GOT3 (cell line): ENCODE data around the gene BSN.

Experiments
- DNase-seq: peaks from one replicate; lab custom pipeline; 2025; ENCODE audit warnings: mixed read lengths; lab: John Stamatoyannopoulos, UW

Gene BSN

GRCh38 chr3:49717211-49717958 is 163.1 kb downstream of the BSN start:
- DNase-seq: no peak

- DNase-seq: no peak
These were observed 163.9 kb downstream of the BSN start for GRCh38 chr3:49717959-49718857.

GRCh38 chr3:49718858-49719213 is 164.6 kb downstream of the BSN start:
- no peak for DNase-seq

- DNase-seq: peak; percentile 78
These were observed 165.1 kb downstream of the BSN start, which contains the start of gene AMIGO3 for GRCh38 chr3:49719214-49719884. AMIGO3 (minus strand) TSS chr3:49719684; CDS start chr3:49719465, 219 bp downstream.
